DMS 273 (cell line): ENCODE measurements around the gene HCK.

Experiments
- DNase-seq: peaks from one replicate; lab custom pipeline; 2025; ENCODE audit not compliant: unreplicated experiment; lab: John Stamatoyannopoulos, UW

The HCK gene

DNA sequence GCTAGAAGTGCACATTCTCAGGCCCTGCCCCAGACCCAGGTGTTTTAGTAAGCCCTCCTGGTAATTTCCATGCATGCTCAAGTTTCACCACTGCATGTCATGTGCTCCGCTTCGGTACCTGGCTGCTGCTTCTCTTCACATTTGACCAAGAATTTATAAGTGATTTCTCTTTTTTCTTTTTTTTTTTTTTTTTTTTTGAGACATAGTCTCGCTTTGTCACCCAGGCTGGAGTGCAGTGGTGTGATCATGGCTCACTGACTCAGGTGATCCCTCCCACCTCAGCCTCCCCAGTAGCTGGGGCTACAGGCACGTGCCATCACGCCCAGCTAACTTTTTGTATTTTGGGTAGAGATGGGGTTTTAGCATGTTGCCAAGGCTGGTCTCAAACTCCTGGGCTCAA, 73.5 kb downstream of the HCK start:
- no peak for DNase-seq

DNA sequence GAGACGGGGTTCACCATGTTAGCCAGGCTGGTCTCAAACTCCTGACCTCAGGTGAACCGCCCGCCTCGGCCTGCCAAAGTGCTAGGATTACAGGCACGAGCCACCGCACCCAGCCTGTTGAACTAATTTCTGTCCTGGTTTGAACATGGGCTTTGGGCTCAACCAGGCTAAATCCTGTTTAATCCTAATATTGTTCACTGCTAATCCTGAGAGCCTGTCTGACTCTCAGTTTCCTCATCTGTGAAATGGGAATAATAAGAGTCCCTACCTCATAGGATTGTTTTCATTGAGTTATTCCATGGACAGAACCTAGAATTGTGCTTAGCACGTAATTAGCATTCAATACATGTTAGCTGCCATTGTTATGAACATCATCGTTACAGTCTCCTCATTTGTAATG, 74.9 kb downstream of the HCK start:
- DNase-seq, result no peak

DNA sequence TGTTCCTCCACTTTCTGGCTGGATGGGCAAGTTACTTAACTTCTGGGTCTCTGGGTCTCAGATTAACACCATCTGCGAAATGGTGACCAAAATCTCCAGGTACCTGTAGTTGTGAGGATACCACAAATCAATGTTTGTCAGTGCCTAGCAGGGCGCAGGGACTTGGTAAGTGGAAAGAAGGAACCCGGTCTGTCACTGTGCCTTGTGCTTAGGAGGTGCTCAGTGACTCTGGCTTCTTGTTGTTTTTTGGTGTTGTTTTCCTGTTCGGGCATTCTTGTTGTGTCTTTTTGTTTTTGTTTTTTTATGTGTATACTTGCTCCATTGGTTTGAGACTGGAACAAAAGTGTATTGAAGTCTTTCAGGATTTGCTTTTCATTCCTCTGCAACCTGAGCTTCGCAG, 75.3 kb downstream of the HCK start:
- DNase-seq, result no peak

DNA sequence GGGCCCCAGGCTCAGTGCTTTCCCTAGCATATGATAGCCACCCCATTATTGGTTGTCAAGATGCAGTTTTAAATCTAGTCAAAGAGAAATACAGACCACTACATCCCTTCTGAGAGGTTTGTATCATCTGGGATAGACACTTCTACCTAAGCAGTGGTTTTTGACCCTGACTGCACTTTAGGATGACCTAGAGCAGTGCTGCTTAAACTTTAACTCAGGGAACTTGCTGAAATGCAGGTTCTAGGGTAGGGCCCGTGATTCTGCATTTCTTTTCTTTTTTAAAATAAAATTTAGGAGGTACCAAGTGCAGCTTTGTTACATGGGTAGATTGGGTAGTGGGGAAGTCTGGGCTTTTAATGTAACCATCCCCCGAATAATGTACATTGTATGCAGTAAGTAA, 76.1 kb downstream of the HCK start:
- no peak for DNase-seq

DNA sequence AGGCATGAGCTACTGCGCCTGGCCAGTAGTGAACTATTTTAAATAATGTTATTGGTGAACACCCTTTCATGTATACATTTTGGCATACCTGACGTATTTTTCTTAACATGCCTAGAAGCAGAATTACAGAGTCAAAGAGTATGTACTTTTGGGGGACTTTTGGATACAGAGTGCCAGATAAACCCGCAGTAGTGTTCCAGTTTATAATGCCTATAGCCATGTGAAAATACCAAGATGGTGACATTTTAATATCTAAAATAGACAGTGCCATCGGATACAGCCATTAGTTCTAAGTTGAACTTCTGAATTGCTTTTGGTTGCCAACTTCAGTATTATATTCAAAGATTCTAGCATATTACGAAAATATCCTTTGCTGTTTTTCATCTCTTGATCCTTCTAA, 77.8 kb downstream of the HCK start:
- no peak for DNase-seq

DNA sequence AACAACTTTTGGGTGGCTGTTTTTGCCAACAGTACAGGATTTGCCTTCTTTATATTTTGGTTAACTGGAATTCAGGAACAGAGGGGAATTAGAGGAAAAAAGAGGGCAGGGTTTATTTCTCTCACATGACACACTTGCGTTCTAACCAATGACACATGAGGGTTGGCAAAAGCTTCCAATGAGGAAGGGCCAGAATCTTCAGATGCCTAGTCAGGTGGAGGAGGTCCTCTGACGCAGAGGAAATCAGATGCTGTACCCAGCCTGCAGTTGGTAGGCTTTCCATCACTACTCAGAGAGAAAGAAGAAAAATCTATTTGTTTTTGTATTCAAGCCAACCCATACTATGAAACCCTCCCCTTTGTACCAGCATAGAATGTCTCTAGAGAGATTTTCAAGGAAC, 78.3 kb downstream of the HCK start:
- no peak for DNase-seq

DNA sequence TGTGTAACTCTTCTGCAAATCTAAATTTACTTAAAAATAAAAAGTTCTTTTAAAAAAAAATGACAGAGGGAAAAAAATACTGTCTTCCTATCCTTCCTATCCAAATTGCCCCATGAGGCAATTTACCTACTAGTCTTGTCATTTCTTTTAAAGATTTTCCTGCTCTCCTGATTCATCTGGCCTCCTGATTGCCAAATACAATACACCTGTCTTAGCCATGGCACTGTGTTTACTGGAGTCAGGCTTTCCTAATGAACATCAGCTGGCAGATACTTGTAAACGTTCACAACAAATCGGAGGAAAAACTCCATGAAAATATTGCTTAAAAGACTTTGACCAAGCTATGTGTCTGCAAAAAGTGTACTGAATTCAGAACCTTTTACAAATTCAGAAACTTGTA, 78.9 kb downstream of the HCK start:
- no peak for DNase-seq

DNA sequence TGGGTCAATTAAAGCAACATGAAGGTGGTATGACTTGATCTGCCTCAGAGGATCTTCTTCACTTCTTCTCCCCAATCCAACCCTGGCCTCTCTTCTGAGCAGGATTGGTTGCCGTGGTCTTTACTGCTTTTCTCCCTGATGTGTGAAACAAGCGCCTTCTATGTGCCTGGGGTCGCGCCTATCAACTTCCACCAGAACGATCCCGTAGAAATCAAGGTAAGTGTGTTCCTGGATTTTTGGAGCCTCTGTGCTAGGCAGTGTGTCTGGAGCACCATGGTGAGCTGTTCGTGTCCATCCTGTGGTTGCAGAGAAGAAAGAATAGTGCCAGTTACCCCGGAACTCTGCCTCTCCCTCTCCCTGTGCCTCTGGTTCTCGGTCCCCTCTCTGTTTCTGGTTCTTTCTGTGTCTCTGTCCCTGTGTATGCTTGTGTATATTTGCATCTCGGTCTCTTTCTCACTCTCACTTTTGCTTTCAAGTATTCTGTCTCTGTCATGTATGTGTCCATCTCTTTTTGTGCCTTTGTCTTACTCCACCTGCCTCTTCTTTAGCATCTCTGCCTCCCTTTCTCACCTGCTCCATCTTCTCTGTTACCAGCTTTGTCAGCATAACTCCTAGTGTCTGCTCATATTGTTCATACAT, 81.0 kb downstream of the HCK start:
- no peak for DNase-seq

DNA sequence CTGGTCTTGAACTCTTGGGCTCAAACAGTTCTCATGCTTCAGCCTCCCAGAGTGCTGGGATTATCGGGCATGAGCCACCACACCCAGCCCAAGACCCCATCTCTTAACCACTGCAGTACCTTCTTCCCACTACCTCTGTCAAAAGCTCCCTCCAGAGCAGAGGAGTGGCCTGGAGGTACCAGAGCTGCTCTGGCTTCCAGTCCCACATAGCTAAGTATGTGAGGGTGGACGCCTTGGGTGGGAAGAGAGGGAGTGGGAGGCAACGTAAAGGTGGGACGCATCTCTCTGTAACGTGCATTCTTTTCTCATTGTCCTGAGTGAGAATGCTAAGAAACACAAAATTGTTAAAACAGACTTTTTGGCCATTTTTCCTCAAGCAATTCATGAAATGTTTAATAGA, 82.0 kb downstream of the HCK start:
- DNase-seq, result no peak

DNA sequence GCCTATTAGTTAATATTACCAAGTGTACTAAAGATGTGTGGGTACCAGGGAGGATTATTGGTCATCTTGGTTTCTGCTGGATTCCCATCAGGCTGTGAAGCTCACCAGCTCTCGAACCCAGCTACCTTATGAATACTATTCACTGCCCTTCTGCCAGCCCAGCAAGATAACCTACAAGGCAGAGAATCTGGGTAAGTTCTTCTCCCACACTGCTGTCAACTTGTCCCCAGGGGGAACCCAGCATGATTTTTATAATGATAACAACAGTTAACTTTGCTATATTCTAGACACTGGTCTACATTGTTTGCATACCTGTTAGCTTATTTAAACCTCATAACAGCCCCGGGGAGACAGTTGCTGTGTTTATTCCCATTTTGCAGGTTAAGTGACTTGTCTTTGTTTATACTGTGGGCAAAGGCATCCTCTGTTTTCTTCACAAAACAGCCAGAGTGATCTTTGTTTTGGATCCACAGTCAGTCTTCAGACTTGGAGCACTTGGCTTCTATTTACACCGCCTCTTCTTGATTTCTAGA, 84.0 kb downstream of the HCK start:
- DNase-seq, result no peak

DNA sequence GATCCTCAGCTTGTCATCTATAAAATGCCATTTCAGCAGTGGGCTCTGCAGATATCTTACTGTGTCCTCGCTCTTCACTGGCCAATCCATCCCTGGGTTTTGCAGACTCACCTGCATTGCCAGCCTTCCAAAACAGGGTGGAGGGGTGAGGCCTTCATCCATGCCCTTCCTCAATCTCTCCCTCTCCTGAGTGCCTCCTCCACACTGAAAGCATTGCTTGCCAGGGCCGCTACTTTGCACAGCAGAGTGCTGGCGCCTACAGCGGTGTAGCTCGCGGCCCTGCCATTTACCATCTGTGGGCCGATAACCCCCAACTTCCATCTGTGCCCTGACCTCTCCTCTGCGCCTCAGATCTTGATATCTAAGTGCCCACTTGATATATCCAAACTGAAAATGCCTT, 86.9 kb downstream of the HCK start:
- DNase-seq, result no peak

DNA sequence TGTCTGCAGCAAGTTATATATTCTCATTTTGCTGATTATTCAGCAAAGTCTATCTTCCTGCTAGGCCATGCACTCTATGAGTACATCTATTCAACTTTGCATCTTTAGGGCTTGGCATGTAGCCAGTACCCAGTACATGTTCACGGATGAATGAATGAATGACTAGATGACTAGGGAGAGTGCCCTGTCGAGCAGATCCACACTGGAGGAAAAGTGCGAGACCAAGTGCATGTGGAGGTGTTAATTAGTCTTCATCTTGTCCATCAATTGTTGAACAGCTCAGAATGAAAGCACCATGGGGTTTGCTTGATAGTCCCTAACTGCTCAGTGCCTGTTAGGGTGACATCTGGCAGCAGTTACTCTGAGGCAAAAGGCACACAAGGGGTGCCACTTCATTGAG, 87.9 kb downstream of the HCK start:
- no peak for DNase-seq

DNA sequence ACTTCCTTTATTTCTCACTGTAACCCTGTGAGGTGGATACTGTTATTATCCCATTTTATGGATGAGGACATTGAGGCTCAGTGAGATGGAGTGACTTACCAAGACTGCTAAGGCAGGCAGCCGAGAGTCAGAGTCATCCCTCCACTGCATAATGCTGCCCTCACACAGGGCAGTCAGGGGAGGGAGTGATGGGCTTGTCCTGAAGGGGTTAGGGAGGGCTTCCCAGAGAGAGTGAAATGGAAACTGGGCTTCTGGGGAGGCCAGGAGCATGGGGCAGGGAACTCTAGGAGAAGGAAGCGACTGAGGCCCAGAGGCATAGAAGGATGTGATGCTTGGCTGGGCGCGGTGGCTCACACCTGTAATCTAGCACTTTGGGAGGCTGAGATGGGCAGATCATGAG, 88.6 kb downstream of the HCK start:
- DNase-seq, result no peak

DNA sequence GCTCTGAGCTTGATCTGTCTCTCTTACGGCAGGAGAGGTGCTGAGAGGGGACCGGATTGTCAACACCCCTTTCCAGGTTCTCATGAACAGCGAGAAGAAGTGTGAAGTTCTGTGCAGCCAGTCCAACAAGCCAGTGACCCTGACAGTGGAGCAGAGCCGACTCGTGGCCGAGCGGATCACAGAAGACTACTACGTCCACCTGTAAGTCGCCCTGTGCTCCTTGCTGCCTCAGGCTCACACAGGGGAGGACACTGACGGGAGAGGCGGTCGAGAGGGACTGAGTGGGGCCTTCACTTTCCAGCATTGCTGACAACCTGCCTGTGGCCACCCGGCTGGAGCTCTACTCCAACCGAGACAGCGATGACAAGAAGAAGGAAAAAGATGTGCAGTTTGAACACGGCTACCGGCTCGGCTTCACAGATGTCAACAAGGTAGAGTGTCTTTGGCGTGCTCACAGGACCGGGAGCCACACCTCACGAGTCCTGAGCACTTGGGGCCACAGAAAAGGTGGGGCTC, 89.5 kb downstream of the HCK start:
- DNase-seq, result no peak

DNA sequence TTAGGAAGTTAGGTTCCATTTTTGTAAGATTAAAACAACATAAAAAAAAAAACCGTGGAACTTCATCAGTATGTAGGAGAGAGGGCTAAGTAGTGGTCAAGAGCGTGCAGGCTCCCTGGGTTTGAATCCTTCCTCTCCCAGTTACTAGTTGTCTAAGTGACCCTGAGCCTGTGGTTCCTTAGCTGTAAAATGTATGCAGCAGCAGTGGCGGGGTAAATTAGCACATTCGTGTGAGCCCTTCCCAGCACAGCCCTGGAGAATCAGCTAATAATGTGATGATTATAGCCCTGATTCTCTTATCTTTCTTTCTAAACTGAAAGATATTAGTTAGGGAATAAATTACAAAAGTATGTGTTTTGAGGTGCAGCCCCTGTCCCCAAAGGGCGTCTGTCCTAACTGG, 90.0 kb downstream of the HCK start:
- DNase-seq, result no peak

DNA sequence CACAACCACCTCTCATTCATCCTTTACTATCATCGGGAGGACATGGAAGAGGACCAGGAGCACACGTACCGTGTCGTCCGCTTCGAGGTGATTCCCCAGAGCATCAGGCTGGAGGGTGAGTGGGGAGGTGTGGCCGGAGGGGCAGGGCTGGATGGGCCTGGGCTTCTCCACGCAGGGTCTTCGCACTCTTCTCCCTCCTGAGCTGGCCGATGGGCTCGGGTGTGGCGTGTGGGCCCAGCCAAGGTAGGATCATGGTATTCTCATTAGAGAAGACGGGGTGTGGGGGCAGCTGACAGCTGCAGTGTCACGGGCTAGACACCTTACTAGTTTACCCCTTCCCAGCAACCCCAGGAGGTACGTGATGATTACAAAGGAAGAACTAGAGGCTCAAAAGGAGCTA, 90.9 kb downstream of the HCK start:
- DNase-seq, result no peak

DNA sequence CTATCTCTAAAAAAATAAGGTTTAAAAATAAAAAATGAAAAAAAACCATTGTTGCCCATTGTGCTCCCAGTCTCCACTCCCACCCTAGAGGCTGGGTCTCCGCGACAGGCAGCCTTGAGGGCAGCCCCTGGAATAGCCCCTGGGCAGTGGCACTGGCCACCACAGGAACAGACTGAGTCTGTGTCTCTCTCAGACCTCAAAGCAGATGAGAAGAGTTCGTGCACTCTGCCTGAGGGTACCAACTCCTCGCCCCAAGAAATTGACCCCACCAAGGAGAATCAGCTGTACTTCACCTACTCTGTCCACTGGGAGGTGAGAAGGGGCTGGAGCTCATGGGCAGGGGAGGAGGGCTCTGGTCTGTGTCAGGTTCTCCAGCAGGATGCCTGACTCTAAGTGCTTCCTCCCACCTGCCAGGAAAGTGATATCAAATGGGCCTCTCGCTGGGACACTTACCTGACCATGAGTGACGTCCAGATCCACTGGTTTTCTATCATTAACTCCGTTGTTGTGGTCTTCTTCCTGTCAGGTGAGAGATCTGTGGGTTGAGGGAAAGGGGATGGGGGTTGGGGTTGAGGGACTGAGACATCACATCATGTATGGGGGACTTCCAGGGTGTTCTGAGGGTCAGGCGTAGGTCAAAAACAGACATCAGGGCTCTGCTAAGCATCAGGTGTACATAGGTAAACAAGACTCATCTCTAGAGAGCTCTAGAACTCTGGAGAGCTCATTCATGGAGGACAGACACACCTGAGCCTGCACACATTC, 93.0 kb downstream of the HCK start:
- no peak for DNase-seq

DNA sequence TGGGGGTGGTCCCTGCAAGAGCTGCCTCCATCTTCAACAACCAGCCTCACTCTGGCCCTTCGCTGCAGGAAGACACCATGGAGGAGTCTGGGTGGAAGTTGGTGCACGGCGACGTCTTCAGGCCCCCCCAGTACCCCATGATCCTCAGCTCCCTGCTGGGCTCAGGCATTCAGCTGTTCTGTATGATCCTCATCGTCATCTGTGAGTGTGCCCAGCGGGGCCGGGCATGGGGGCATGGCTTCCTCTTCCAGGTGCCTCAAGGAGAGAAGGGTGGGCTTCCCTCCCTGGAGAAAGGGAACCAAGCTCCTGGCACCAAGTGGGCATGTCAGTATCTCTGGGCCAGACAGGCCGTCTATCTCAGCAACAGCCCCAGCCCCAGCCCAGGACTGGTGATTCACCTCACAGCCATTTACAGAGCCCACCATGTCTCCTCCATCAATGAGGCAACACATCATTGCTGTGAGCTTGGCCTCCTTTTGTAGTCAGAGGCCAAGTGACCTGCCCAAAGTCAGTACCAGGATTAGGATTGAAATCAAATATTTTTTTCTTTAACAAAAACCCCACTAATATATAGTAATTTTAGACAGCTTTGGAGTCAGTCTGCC, 97.6 kb downstream of the HCK start:
- no peak for DNase-seq

DNA sequence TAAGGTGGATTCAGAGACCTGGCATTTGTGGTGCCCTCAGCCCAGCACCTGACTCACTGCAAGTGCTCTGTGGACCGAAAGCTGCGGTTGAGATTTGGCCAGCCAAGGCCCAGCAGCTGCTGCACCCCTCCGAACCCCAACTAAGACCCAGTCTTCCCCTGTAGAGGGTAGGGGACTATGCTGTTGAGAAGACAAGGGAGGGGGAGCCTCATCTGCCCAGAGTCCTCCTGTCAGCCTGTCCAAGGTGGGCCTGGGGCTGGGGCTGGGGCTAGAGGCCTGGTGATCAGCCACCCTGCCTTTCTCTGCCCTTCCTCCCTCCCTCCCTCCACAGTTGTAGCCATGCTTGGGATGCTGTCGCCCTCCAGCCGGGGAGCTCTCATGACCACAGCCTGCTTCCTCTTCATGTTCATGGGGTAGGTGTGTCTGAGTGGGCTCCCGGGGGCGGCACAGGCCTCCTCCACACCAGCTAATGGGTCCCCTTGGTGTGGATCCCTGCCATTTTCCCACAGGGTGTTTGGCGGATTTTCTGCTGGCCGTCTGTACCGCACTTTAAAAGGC, 98.3 kb downstream of the HCK start:
- DNase-seq, result no peak
